HepG2 (cell line): ENCODE results near the gene SEMA4F. TPM values are rescaled to one million over a fixed set of nuclear protein-coding genes. Genes with fewer than 3 reads are reported as not detected.

Source experiments
- ARNT ChIP-seq: fragments of 450-650 bp; IDR thresholded peaks from 2 replicates; pipeline ENCODE4 v1.6.1; 2017
- ATM ChIP-seq: fragments of 450-650 bp; IDR thresholded peaks from 2 replicates; pipeline ENCODE4 v1.7.1; 2017; ENCODE audit warnings: mild to moderate bottlenecking, borderline replicate concordance
- CBX5 ChIP-seq: sonication (generic); formaldehyde crosslinking; IDR thresholded peaks from 2 replicates; pipeline ENCODE4 v1.4.0; 2020; ENCODE audit warnings: missing genetic modification reagents, borderline replicate concordance
- ERF ChIP-seq: IDR thresholded peaks from 2 replicates; pipeline ENCODE4 v1.6.1; 2018; ENCODE audit warnings: missing biosample characterization, missing genetic modification reagents
- ETV5 ChIP-seq: IDR thresholded peaks from 2 replicates; pipeline ENCODE4 v1.6.1; 2018; ENCODE audit warnings: missing biosample characterization, missing genetic modification reagents, inconsistent platforms, borderline replicate concordance
- HNF1B ChIP-seq: sonication (generic); formaldehyde crosslinking; IDR thresholded peaks from 2 replicates; pipeline ENCODE4 v1.5.1; 2020; ENCODE audit warnings: mild to moderate bottlenecking, moderate library complexity, missing genetic modification reagents
- HOXA7 ChIP-seq: sonication (generic); formaldehyde crosslinking; IDR thresholded peaks from 2 replicates; pipeline ENCODE4 v1.8.1; 2022; ENCODE audit warnings: mild to moderate bottlenecking, missing genetic modification reagents, moderate library complexity
- IRX3 ChIP-seq: sonication (generic); formaldehyde crosslinking; IDR thresholded peaks from 2 replicates; pipeline ENCODE4 v1.8.1; 2023; ENCODE audit warnings: mild to moderate bottlenecking, low read depth, missing genetic modification reagents, borderline replicate concordance
- PCBP2 ChIP-seq: fragments of 200-400 bp; formaldehyde crosslinking; optimal IDR thresholded peaks from 2 replicates; pipeline ENCODE3; 2018; ENCODE audit warnings: low read length, low read depth; ENCODE audit not compliant: poor library complexity, severe bottlenecking
- STAG1 ChIP-seq: sonication (generic); formaldehyde crosslinking; IDR thresholded peaks from 2 replicates; pipeline ENCODE4 v1.4.0; 2020; ENCODE audit warnings: missing genetic modification reagents
- ZFP36L1 ChIP-seq: sonication (generic); formaldehyde crosslinking; IDR thresholded peaks from 2 replicates; pipeline ENCODE4 v1.8.0; 2022; ENCODE audit warnings: mild to moderate bottlenecking, missing genetic modification reagents, moderate library complexity
- ZNF160 ChIP-seq: sonication (generic); formaldehyde crosslinking; IDR thresholded peaks from 2 replicates; pipeline ENCODE4 v1.8.0; 2022; ENCODE audit warnings: mild to moderate bottlenecking, inconsistent platforms, missing genetic modification reagents
- ZNF264 ChIP-seq: sonication (generic); formaldehyde crosslinking; IDR thresholded peaks from 2 replicates; pipeline ENCODE4 v1.4.0; 2020; ENCODE audit warnings: missing genetic modification reagents
- ZNF558 ChIP-seq: sonication (generic); formaldehyde crosslinking; IDR thresholded peaks from 2 replicates; pipeline ENCODE4 v1.9.0; 2022; ENCODE audit warnings: mild to moderate bottlenecking, missing genetic modification reagents, borderline replicate concordance
- ZNF747 ChIP-seq: sonication (generic); formaldehyde crosslinking; IDR thresholded peaks from 2 replicates; pipeline ENCODE4 v1.8.1; 2023; ENCODE audit warnings: missing genetic modification reagents, mild to moderate bottlenecking, borderline replicate concordance
- ZNF770 ChIP-seq: sonication (generic); formaldehyde crosslinking; IDR thresholded peaks from 2 replicates; pipeline ENCODE4 v1.5.0; 2020; ENCODE audit warnings: mild to moderate bottlenecking, missing genetic modification reagents
- polyA plus RNA-seq, 8 experiments: library from polyadenylated mRNA; depleted of rRNA in 3 of 8; stranded (reverse) in 7 of 8; unstranded in 1 of 8; fragments of >200 nt; fragmentation: Illumina TruSeq in 4 of 8; extraction: Trizol in 4 of 8; gene quantifications; 2 replicates each; pipeline versions ENCODE4 v1.2.1 to v1.2.3, GENCODE V29; 2011 to 2016; ENCODE audit warnings: low read depth in 4 of 8, missing spikeins in 1 of 8, mixed read lengths in 1 of 8; ENCODE audit not compliant: insufficient read depth in 1 of 8
- total RNA-seq, 5 experiments: library from RNA; depleted of rRNA; stranded (reverse); fragments of >200 nt; fragmentation: Illumina TruSeq; extraction: Trizol; gene quantifications; 2 replicates each; pipeline ENCODE4 v1.2.3, GENCODE V29; 2016; ENCODE audit warnings: low read depth in 1 of 5
- TF ChIP-seq, protein P1 (sequence below): sonication (generic); formaldehyde crosslinking; IDR thresholded peaks from 2 replicates; pipeline ENCODE4 v1.8.1; 2023; ENCODE audit warnings: mild to moderate bottlenecking, missing genetic modification reagents
- TF ChIP-seq, protein P2 (sequence below): sonication (generic); formaldehyde crosslinking; IDR thresholded peaks from 2 replicates; pipeline ENCODE4 v1.4.0; 2020; ENCODE audit warnings: missing genetic modification reagents
- TF ChIP-seq, protein P3 (sequence below): sonication (generic); formaldehyde crosslinking; IDR thresholded peaks from 2 replicates; pipeline ENCODE4 v1.4.0; 2020; ENCODE audit warnings: missing genetic modification reagents
- TF ChIP-seq, protein P4 (sequence below): IDR thresholded peaks from 2 replicates; pipeline ENCODE4 v1.6.1; 2016; ENCODE audit warnings: missing compliant biosample characterization, missing genetic modification reagents, borderline replicate concordance

The SEMA4F gene
- total and polyA plus RNA-seq, 2 of the 13 experiments (the other 11 are each of a cell fraction or from before 2014, with no cell fraction given): 7.1 to 10.3 TPM

DNA sequence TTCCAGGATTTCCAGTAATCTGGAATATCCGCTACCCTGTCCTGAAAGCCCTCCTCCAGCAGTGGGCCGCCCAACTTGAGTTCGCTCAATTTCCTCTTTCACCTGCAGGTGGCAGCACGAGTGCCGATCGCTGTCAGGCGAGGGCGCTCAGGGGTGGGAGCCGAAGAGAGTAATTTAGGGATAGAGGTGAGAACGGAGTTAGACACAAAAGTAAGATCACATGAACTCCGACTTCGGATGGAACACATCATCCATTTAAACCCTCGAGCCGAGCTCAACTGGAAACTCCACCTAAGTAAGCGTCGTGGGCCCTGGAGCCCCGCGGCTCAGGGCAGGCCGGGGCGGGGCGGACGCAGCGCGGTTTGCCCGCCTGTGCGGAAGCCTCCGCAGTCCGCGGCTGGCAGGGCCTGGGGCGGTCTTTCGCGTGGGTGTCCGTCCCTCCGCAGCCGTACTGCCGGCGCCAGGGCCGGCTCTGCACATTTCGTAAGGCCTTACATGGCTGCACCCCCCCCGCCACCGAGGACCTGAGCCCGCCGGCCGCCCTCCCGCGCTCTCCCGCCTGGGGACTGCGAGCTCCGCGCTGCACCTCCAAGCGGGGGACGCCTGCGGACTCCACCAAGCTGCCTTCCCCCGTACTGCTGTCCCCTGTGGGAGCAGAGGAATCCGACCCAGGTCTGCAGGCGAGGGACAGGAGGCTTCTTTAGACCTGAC, 61.2 kb downstream of the SEMA4F start (continued):
- TF ChIP-seq, protein P1, sequence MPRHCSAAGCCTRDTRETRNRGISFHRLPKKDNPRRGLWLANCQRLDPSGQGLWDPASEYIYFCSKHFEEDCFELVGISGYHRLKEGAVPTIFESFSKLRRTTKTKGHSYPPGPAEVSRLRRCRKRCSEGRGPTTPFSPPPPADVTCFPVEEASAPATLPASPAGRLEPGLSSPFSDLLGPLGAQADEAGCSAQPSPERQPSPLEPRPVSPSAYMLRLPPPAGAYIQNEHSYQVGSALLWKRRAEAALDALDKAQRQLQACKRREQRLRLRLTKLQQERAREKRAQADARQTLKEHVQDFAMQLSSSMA (CRISPR knock-in tag): 0 out of 2 replicates have a peak, but pooled peaks have one; percentile 35
- peak; percentile 45; the same call in 1 of the 2 replicates for TF ChIP-seq ETV5 (CRISPR knock-in tag)
- TF ChIP-seq, protein P2, sequence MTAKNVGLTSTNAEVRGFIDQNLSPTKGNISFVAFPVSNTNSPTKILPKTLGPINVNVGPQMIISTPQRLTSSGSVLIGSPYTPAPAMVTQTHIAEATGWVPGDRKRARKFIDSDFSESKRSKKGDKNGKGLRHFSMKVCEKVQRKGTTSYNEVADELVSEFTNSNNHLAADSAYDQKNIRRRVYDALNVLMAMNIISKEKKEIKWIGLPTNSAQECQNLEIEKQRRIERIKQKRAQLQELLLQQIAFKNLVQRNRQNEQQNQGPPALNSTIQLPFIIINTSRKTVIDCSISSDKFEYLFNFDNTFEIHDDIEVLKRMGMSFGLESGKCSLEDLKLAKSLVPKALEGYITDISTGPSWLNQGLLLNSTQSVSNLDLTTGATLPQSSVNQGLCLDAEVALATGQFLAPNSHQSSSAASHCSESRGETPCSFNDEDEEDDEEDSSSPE (CRISPR knock-in tag): peak; percentile 63
- TF ChIP-seq STAG1 (CRISPR knock-in tag): peak; percentile 94
- TF ChIP-seq, protein P3, sequence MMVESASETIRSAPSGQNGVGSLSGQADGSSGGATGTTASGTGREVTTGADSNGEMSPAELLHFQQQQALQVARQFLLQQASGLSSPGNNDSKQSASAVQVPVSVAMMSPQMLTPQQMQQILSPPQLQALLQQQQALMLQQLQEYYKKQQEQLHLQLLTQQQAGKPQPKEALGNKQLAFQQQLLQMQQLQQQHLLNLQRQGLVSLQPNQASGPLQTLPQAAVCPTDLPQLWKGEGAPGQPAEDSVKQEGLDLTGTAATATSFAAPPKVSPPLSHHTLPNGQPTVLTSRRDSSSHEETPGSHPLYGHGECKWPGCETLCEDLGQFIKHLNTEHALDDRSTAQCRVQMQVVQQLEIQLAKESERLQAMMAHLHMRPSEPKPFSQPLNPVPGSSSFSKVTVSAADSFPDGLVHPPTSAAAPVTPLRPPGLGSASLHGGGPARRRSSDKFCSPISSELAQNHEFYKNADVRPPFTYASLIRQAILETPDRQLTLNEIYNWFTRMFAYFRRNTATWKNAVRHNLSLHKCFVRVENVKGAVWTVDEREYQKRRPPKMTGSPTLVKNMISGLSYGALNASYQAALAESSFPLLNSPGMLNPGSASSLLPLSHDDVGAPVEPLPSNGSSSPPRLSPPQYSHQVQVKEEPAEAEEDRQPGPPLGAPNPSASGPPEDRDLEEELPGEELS: peak; percentile 67
- TF ChIP-seq HOXA7 (CRISPR knock-in tag): no peak
- no peak for TF ChIP-seq ZNF558 (CRISPR knock-in tag)
- no peak for TF ChIP-seq IRX3
- no peak for TF ChIP-seq ARNT
- peak; percentile 78 for TF ChIP-seq HNF1B (CRISPR knock-in tag)
- TF ChIP-seq ZNF770 (CRISPR knock-in tag): peak; percentile 81
- TF ChIP-seq ZNF160 (CRISPR knock-in tag): peak; percentile 81
- peak; percentile 42; the same call in 1 of the 2 replicates for TF ChIP-seq ZFP36L1 (CRISPR knock-in tag)
- TF ChIP-seq ERF (CRISPR knock-in tag): peak; percentile 87
- TF ChIP-seq ATM: no peak
- no peak for TF ChIP-seq ZNF264 (CRISPR knock-in tag)
- TF ChIP-seq CBX5 (CRISPR knock-in tag): peak; percentile 48; the same call in 1 of the 2 replicates
- TF ChIP-seq PCBP2: no peak
- TF ChIP-seq, protein P4, sequence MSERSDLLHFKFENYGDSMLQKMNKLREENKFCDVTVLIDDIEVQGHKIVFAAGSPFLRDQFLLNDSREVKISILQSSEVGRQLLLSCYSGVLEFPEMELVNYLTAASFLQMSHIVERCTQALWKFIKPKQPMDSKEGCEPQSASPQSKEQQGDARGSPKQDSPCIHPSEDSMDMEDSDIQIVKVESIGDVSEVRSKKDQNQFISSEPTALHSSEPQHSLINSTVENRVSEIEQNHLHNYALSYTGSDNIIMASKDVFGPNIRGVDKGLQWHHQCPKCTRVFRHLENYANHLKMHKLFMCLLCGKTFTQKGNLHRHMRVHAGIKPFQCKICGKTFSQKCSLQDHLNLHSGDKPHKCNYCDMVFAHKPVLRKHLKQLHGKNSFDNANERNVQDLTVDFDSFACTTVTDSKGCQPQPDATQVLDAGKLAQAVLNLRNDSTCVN: no peak; the same call in 1 of the 2 replicates
- no peak; the same call in 1 of the 2 replicates for TF ChIP-seq ZNF747 (CRISPR knock-in tag)
